Measurements from ENCODE around the gene MICALL1.

GRCh38 chr22:37896939-37897338, 9.2 kb upstream of the MICALL1 start:
- TF ChIP-seq CTCF (IDR thresholded peaks at IDR 0.05) (no peak), ZFX (IDR thresholded peaks at IDR 0.05; ENCODE audit: borderline replicate concordance) (no peak)
